Inflammatory macrophage treated with lipopolysaccharide for 1 hour (primary cell): ENCODE results near the gene TSSK3.
"Not testable (repeated sequence)": the region's sequence is repeated elsewhere in the genome, so short reads cannot be mapped to it uniquely, and the experiment has no call there.

Experiments
- DNase-seq, 2 donors: peaks; one replicate each; pipeline ENCODE4 v3.0.0-alpha.2; 2020 to 2022

The TSSK3 gene

GRCh38 chr1:32338637-32339145 lies 23.6 kb upstream of the TSSK3 start:
- DNase-seq = no peak

- DNase-seq = peak; percentile 96
Measured at GRCh38 chr1:32339363-32339978, 22.9 kb upstream of the TSSK3 start.

- no peak for DNase-seq
Measured at GRCh38 chr1:32341186-32341757, 21.1 kb upstream of the TSSK3 start.

- DNase-seq = peak in 1 of 2 donors; percentile 67
Measured at GRCh38 chr1:32341971-32342370, 20.4 kb upstream of the TSSK3 start.

DNA sequence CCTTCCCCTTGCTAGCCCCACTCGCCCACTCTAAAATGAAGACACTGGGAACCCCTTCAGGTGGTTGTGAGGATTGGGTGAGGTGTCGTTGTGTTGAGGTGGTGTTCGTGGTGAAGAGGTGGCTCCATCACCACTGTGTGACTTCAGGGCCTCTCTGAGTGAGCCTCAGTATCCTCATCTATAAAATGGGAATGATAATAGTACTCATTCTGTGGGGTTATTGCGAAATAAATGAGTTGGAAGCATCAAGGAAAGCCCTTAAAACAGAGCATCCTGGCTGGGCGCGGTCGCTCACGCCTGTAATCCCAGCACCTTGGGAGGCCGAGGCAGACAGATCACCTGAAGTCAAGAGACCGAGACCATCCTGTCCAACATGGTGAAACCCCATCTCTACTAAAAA lies 19.6 kb upstream of the TSSK3 start:
- no peak for DNase-seq

- DNase-seq = peak; percentile 17 to 37
Measured at GRCh38 chr1:32345289-32345827, 17.0 kb upstream of the TSSK3 start.

- DNase-seq = no peak
Measured at GRCh38 chr1:32346532-32347157, 15.7 kb upstream of the TSSK3 start.

- DNase-seq = peak; percentile 49 to 50
Measured at GRCh38 chr1:32349211-32349708, 13.1 kb upstream of the TSSK3 start.

DNA sequence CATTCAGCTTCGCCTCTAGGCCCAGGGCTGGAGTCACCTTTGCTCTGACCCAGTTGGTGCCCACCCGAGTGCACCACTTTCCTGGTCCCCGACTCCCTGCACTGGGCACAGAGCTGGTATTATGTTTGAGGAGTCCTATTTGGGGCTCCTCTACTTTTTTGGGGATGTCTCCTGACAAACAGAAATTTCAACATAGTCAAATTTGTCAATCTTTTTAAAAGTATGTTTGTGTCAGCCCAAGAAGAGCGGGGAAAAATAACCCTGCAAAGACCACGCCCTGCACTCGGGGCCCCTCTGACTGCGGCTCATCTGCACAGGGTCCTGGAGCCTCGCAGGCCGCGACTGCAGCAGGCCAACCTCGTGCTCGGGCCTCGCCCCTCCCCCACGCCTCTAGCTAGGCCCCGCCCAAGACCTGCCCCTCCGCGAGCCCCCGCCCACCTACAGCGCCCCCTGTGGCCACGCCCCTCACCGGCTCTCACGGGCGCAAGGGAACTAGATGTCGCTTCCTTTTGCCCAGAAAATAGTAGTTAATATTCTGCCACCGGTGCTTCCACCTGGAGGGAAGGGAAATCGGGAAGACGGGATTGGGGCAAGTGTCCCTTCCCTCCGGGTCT lies 11.4 kb upstream of the TSSK3 start:
- DNase-seq = peak; percentile 43 to 61

- peak; percentile 68 to 71 for DNase-seq
Measured at GRCh38 chr1:32351399-32352238, 10.7 kb upstream of the TSSK3 start.

DNA sequence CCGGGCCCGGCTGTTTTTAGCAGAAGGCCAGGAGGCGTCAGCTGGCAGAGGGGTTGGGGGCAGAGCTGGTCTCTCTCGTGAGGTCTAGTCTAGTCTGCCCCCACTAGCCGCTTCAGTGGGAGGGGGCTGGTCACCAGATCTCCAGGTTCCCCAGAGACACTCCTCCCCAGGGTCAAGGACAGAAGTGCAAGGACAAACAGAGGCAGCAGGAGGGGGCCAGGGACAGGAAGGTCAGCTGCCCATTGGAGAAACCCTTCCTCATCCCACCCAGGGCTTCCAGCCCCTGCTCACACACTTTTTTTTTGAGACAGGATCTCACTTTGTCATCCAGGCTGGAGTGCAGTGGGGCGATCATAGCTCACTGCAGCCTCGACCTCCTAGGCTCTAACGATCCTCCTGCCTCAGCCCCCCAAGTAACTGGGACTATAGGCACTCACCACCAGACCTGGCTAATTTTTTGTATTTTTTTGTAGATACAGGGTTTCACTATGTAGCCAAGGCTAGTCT lies 10.0 kb upstream of the TSSK3 start:
- no peak for DNase-seq

DNA sequence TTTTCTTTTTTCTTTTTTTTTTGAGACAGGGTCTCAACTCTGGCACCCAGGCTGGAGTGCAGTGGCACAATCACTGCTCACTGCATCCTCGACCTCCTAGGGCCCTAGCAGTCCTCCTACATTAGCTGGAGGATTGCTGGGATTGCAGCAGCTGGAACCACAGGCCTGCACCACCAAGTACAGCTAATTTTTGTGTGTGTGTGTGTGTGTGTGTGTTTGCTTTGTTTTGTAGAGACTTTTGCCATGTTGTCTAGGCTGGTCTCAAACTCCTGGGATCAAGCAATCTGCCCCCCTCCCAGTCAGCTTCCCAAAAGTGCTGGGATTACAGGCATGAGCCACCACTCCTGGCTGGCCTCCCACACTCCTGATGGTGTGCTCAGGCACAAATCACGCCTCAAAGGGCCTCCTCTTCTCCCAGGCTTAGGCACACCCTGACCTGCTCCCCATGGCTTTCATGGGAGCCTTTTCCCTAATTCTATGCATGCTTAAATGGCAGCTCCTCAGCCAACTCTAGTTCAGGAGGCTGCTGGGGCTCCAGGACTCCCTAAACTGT lies 9.4 kb upstream of the TSSK3 start:
- DNase-seq = no peak

DNA sequence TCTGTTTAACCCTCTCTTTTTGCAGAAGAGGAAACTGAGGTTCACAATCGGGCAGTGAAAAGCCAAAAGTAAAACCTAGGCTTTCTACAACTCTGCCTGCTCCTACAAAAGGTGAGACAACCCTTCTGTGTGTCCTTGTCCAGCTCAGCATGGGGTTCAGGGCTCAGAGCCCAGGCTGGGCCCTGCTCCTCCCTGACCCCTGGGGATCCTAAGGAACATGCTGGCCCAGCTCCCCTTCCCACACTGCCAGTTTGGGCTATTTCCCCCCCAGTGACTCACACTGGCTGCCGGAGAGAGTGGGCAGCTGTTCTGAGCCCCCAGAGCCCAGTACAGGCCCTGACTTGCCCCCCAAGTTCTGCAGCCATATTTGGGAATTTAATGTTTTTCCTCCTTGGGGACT lies 8.9 kb upstream of the TSSK3 start:
- DNase-seq = no peak

GRCh38 chr1:32353886-32354570 lies 8.3 kb upstream of the TSSK3 start:
- DNase-seq = peak in 1 of 2 donors; percentile 31

- DNase-seq = not testable (repeated sequence)
Measured at GRCh38 chr1:32355778-32356177, 6.6 kb upstream of the TSSK3 start.

DNA sequence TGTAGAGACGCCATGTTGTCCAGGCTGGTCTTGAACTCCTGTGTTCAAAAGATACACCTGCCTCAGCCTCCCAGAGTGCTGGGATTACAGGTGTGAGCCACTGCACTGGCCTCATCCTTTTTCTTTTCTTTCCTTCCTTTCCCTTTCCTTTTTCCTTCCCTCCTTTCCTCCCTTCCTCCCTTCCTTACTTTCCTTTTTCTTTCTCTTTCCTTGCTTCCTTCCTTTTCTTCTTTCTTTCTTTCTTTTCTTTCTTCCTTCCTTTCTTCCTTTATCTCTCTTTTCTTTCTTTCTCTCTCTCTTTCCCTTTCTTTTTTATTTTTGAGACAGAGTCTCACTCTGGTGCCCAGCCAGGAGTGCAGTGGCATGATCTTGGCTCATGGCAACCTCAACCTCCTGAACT lies 5.9 kb upstream of the TSSK3 start:
- DNase-seq = no peak

GRCh38 chr1:32357614-32358013 lies 4.7 kb upstream of the TSSK3 start:
- DNase-seq = no peak

DNA sequence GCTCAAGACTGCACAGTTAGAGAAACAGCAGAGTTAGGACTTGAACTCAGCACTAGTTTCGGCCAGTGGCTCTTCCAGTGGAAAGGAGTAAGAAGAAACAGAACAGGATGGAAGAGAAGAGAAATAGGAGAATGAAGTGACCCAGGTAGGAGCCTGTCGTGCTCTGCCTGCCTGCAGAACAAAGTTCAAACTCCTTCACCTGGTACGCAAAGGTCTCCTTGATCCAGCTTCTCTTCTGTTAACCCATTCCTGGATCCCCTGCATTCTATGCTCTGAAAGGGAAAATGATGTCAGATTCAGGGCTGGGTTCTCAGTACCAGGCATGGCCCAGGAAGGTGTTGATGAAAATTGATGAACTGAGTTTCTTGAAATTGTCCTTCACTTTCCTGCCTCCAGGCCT lies 3.9 kb upstream of the TSSK3 start:
- DNase-seq = no peak

GRCh38 chr1:32361308-32361673 lies 1.0 kb upstream of the TSSK3 start:
- no peak for DNase-seq

- DNase-seq = peak; percentile 17 to 38
Measured at GRCh38 chr1:32361674-32362473, 465 bp upstream of the TSSK3 start.
